Measurements from ENCODE around the gene GATA2. TPM values are rescaled to one million over a fixed set of nuclear protein-coding genes. Genes with fewer than 3 reads are reported as not detected.

GATA2 gene
- total and polyA plus RNA-seq, 2 donors (not counting 1 experiment from before 2014, with no cell fraction given) = 0.27 TPM; not detected in 1

DNA sequence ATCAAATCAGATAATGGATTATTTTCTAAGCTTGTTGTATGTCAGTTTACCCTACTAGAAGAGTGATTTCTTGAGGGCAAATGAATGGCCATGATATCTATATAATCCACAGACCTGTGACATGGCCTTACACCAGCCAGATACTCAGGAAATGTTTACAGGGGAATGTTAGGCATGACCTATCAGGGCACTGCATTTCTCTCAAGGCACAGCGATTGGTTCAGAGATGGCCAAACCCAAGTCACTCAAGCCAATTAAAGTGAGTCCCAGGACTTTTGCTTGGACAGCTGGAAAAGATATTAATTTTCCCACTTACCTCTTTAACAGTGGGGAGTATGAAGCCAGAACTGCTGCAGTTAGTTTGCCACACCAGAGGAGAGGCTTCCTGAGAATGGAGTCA is 28.7 kb upstream of the GATA2 start:
- no peak overlapping the region for H3K4me2 ChIP-seq (replicated peaks; ENCODE audit: low read depth, low read length, poor library complexity, severe bottlenecking)
- intact Hi-C loops (cut with micrococcal nuclease) = no loop called here
- ATAC-seq (ENCODE audit: low read depth) = no peak
- no peak overlapping the region for H3K9ac ChIP-seq (ENCODE audit: low read length)
- no peaks in the 10 kb centered on the region for H3K36me3 ChIP-seq (replicated peaks in 1 of 2; ENCODE audit: control extremely low read depth in 1 of 2, control insufficient read depth in 1 of 2, extremely low read depth in 1 of 2, insufficient read depth in 2 of 2, low read length in 1 of 2)
- no peaks in the 10 kb centered on the region for H3K4me1 Mint-ChIP-seq
- no peak overlapping the region for H3K4me3 ChIP-seq (ENCODE audit: control extremely low read depth in 1 of 5, extremely low read depth in 1 of 5, insufficient read depth in 1 of 5, low read depth in 2 of 5, low read length in 4 of 5)
- no peak overlapping the region for H3K27ac ChIP-seq (ENCODE audit: low read length in 2 of 2)
- WGBS (ENCODE audit: insufficient coverage) = 100% methylated on average over 1 of the region's 1 CpG
- POLR2A ChIA-PET = no interaction called here
- TF ChIP-seq, protein P1, sequence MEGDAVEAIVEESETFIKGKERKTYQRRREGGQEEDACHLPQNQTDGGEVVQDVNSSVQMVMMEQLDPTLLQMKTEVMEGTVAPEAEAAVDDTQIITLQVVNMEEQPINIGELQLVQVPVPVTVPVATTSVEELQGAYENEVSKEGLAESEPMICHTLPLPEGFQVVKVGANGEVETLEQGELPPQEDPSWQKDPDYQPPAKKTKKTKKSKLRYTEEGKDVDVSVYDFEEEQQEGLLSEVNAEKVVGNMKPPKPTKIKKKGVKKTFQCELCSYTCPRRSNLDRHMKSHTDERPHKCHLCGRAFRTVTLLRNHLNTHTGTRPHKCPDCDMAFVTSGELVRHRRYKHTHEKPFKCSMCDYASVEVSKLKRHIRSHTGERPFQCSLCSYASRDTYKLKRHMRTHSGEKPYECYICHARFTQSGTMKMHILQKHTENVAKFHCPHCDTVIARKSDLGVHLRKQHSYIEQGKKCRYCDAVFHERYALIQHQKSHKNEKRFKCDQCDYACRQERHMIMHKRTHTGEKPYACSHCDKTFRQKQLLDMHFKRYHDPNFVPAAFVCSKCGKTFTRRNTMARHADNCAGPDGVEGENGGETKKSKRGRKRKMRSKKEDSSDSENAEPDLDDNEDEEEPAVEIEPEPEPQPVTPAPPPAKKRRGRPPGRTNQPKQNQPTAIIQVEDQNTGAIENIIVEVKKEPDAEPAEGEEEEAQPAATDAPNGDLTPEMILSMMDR (IDR thresholded peaks at IDR 0.05) = no peak
- TF ChIP-seq EZH2 (IDR thresholded peaks at IDR 0.05; ENCODE audit: borderline replicate concordance, insufficient read depth, low read depth, low read length, poor library complexity, severe bottlenecking) = no peak
- no peak overlapping the region for H2AFZ ChIP-seq (ENCODE audit: insufficient read depth, low read depth, low read length, poor library complexity, severe bottlenecking)
- H3K4me1 ChIP-seq (ENCODE audit: control insufficient read depth in 2 of 2, insufficient read depth in 2 of 2, low read length in 2 of 2) = no peaks in the 10 kb centered on the region
- no peaks in the 10 kb centered on the region for H3K9me3 ChIP-seq (ENCODE audit: control extremely low read depth in 1 of 3, control insufficient read depth in 2 of 3, insufficient read depth in 1 of 3, low read length in 2 of 3)
- no peaks in the 10 kb centered on the region for H4K20me1 ChIP-seq (ENCODE audit: control insufficient read depth, insufficient read depth, low read length, poor library complexity, severe bottlenecking)
- peaks cover 0 to 15% (median 0%) of the 10 kb centered on the region in 4 experiments for H3K27me3 ChIP-seq (replicated peaks in 1 of 4; ENCODE audit: control extremely low read depth in 1 of 4, control insufficient read depth in 3 of 4, insufficient read depth in 4 of 4, low read length in 3 of 4)
- H3K9me3 Mint-ChIP-seq (ENCODE audit: insufficient read depth) = no peaks in the 10 kb centered on the region
- no peak overlapping the region for H3K27ac Mint-ChIP-seq
- peaks cover 50% of the 10 kb centered on the region for H3K27me3 Mint-ChIP-seq
- CTCF ChIA-PET = no interaction called here
- H3K4me3 Mint-ChIP-seq = no peak overlapping the region
- no peaks in the 10 kb centered on the region for H3K79me2 ChIP-seq (ENCODE audit: control insufficient read depth, insufficient read depth, low read length)
- DNase-seq = no peak

DNA sequence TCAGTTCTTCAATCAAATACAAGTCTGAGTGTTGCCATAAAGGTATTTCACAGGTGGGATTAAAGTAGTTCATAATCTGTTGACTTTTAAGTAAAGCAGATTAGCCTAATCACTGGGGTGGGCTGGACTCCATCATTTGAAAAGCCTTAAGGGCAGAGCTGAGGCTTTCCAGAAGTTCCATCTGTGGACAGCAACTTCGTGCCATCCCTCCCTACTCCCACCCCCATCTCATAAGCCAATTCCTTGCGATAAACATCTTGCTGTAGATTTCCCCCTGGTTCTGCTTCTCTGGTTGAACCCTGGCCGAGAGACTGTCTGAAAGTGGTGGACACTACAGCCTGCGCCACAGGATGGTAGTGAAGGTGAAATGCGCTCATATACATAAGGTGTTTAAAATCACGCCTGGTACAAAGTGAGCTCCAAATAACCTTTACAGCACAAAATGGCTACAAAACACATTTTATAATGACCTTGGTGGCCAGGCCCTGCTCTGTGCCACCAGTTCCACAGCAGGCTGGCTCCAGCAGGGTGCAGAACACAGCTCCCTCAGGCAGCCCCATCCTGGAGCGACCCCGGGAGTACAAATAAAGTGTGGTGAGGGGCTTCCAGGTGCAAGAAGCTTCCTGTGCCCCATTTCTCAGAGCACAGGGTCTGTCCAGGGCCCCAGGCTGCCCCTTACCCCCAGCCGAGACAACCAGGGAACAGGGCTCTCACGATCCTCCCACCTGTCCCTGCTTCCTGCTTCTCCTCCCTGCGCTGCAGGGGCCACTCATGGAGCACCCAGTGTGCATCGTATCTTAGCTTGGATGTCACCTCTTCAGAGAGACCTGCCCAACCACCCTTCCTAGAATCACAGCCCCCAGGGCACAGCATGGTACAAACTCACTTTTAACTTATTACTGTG is 25.8 kb upstream of the GATA2 start:
- H3K4me2 ChIP-seq (replicated peaks; ENCODE audit: low read depth, low read length, poor library complexity, severe bottlenecking) = no peak overlapping the region

More for the DNA sequence above, 25.8 kb upstream of the GATA2 start:
- ATAC-seq (ENCODE audit: low read depth) (no peak), DNase-seq (no peak)
- H3K4me3 ChIP-seq (ENCODE audit: control extremely low read depth in 1 of 5, extremely low read depth in 1 of 5, insufficient read depth in 1 of 5, low read depth in 2 of 5, low read length in 4 of 5) = no peak overlapping the region
- H3K9me3 ChIP-seq (ENCODE audit: control extremely low read depth in 1 of 3, control insufficient read depth in 2 of 3, insufficient read depth in 1 of 3, low read length in 2 of 3) = peaks cover 0 to 5% (median 5%) of the 10 kb centered on the region in 3 donors
- H3K4me1 Mint-ChIP-seq = no peaks in the 10 kb centered on the region
- 92% methylated on average over 8 of the region's 12 CpGs for WGBS (ENCODE audit: insufficient coverage)
- H4K20me1 ChIP-seq (ENCODE audit: control insufficient read depth, insufficient read depth, low read length, poor library complexity, severe bottlenecking) = no peaks in the 10 kb centered on the region
- H3K27me3 Mint-ChIP-seq = peaks cover 53% of the 10 kb centered on the region
- TF ChIP-seq, protein P1 (IDR thresholded peaks at IDR 0.05) = no peak
- TF ChIP-seq EZH2 (IDR thresholded peaks at IDR 0.05; ENCODE audit: borderline replicate concordance, insufficient read depth, low read depth, low read length, poor library complexity, severe bottlenecking) = no peak
- H3K27ac ChIP-seq (ENCODE audit: low read length in 2 of 2) = no peak overlapping the region
- ChIA-PET POLR2A (no interaction called here), CTCF (no interaction called here)
- no peaks in the 10 kb centered on the region for H3K4me1 ChIP-seq (ENCODE audit: control insufficient read depth in 2 of 2, insufficient read depth in 2 of 2, low read length in 2 of 2)
- peaks cover 3% of the 10 kb centered on the region for H3K9me3 Mint-ChIP-seq (ENCODE audit: insufficient read depth)
- H3K27me3 ChIP-seq (replicated peaks in 1 of 4; ENCODE audit: control extremely low read depth in 1 of 4, control insufficient read depth in 3 of 4, insufficient read depth in 4 of 4, low read length in 3 of 4) = peaks cover 0 to 15% (median 0%) of the 10 kb centered on the region in 4 experiments
- H2AFZ ChIP-seq (ENCODE audit: insufficient read depth, low read depth, low read length, poor library complexity, severe bottlenecking) = no peak overlapping the region
- H3K36me3 ChIP-seq (replicated peaks in 1 of 2; ENCODE audit: control extremely low read depth in 1 of 2, control insufficient read depth in 1 of 2, extremely low read depth in 1 of 2, insufficient read depth in 2 of 2, low read length in 1 of 2) = no peaks in the 10 kb centered on the region
- intact Hi-C loops (cut with micrococcal nuclease) = no loop called here
- no peak overlapping the region for H3K9ac ChIP-seq (ENCODE audit: low read length)
- H3K79me2 ChIP-seq (ENCODE audit: control insufficient read depth, insufficient read depth, low read length) = no peaks in the 10 kb centered on the region
- H3K27ac Mint-ChIP-seq = no peak overlapping the region
- no peak overlapping the region for H3K4me3 Mint-ChIP-seq

Measured in B cell (primary cell).